ENCODE data around the gene TFF1. TPM values are rescaled to one million over a fixed set of nuclear protein-coding genes. Genes with fewer than 3 reads are reported as not detected.
"Not testable (repeated sequence)": the region's sequence is repeated elsewhere in the genome, so short reads cannot be mapped to it uniquely, and the experiment has no call there.

TFF1 gene
- not detected for total RNA-seq
- long read RNA-seq: 0 reads

GRCh38 chr21:42366292-42367010 is at the start of gene TFF1:
Gene TFF1, minus strand, starts transcription at chr21:42366535. Its CDS starts 40 bp downstream, at chr21:42366495.
- no peak for ATAC-seq
- DNase-seq: no peak
- intact Hi-C loops (cut with DNase I): no loop called here

DNA sequence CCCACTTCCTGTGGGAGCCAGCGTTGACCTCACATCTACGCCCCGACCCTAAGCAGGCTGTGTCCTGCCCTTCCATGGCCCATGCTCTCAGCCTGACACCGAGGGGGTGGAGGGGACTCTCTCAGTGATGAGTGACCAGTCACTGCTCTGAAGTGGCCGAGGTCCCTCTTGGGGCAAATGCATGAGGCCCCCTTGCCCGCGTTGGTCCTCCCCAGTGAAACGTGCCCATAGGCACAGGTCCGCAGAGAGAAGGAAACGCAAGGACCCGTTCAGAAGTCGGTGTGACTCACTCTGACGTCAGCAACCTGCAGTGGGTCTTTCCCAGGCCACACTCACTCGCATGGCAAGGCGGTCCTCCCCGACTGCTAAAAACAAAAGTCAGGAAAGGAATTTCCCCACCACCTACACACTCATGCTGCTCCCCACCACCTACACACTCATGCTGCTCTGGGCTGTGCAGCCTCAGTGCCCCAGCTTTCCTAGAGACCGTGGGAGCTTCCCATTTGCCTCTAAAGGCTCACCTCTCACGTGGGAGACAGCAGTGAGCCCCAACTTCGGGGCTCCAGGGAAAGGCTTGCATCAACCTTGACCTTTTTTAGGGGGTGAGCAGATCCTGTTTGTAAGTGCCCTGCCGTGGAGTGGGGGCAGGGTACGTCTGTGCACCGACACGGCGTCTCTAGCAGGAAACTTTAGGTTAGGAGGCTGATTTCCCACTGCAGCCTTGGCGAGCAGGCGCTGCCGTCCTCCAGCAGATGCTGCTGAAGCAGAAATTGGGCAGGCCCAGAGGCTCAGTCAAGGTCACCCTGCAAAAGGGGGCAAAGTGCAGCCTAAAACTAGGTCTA is 48.8 kb upstream of the TFF1 start:
- peak in 1 of 2 donors; percentile 27 for ATAC-seq
- DNase-seq: peak; percentile 33
- intact Hi-C loops (cut with DNase I): no loop called here

GRCh38 chr21:42414553-42414927 is 48.2 kb upstream of the TFF1 start:
- intact Hi-C loops (cut with DNase I): no loop called here
- ATAC-seq (no peak), DNase-seq (no peak)

DNA sequence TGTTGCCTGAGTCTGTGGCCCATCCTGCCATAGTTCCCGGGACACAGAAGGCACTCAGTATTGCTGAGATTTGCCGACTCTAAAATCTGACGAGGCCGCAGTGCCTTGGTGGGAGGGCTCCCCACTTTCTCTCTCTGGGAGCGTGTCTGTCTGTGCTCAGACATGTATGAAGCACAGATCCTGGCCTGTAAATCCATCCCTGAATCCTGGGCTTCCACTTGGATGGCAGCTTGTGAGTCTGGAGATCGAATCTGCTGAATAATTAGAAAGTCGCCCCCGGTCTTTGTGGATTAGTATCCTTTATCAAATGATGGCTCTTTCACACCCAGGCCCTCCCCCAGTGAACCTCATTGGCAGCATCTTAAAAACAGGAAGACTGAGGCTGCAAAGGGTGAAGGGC is 47.7 kb upstream of the TFF1 start:
- intact Hi-C loops (cut with DNase I): no loop called here
- ATAC-seq (no peak), DNase-seq (no peak)

DNA sequence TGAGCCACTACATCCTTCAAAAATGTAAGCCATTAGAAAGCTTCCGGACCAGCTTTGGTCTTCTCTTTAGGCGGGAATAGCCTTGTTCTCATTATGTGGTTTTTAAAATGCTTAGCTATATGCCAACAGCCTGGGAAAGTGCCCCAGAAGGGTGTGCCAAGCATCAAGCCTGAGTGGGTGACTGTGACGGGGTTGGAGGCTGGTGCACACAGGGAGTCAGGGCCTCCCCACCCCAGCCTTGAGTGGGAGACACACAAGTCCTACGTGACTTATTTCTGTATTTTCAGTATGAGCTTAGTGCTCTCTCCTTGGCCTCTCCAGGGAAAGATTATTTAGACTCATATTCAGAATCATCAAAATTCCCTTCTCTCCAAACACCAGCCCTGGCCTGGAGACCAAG is 47.2 kb upstream of the TFF1 start:
- ATAC-seq (no peak), DNase-seq (no peak)
- intact Hi-C loops (cut with DNase I): no loop called here

GRCh38 chr21:42413093-42413492 is 46.8 kb upstream of the TFF1 start:
- DNase-seq (no peak), ATAC-seq (no peak)
- intact Hi-C loops (cut with DNase I): no loop called here

DNA sequence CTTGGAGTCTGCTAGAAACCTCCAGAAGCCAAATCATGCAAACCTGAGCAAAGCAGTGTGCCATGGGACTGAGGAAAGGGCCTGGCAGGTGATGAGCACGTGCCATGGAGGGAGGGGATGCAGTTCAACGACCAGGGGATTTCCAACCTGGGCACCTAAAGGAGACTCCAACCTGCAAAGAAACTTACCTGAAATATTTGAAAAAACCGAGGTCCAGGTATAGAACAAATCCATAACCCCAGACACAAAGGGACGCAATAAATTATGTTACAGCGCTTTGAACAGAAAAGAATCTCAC is 46.2 kb upstream of the TFF1 start:
- DNase-seq: no peak

DNA sequence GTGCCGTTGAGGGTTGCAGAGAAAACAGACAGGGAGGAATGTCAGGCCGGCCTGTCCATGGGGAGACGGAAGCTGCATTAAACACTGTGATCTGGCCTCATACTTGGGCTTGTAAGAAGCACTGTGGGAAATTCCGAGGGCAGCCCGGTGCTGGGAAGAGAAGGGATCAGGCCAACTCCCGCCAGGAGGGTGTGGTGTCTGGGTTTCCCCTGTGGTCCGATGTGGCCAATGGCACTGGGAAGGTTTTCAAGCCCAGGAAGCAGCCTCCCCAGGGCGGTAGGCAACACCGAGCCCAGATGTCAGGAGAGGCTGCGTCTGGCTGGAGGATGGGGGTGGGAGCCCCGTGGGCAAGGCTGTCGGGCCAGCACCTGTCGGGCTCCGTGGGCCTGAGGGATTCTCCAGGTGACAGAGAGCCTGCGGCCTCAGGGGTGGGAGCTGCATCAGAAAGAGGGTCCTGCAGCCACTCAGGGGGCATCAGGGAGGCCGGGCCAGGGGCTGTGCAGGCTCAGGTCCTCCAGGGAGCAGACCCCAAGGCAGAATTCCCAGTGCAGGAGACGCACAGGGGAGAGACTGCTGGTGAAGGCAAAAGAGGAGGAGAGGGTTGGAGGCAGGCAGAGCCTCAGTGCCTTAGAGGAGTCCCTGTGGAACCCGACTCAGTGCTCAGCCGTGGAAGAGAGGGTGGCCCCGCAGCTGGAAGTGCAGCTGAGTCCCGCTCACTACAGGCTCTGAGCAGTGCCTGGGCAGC is 45.7 kb upstream of the TFF1 start:
- no peak for ATAC-seq

More for the DNA sequence above, 46.2 kb upstream of the TFF1 start:
- ATAC-seq: no peak
- intact Hi-C loops (cut with DNase I): no loop called here

DNA sequence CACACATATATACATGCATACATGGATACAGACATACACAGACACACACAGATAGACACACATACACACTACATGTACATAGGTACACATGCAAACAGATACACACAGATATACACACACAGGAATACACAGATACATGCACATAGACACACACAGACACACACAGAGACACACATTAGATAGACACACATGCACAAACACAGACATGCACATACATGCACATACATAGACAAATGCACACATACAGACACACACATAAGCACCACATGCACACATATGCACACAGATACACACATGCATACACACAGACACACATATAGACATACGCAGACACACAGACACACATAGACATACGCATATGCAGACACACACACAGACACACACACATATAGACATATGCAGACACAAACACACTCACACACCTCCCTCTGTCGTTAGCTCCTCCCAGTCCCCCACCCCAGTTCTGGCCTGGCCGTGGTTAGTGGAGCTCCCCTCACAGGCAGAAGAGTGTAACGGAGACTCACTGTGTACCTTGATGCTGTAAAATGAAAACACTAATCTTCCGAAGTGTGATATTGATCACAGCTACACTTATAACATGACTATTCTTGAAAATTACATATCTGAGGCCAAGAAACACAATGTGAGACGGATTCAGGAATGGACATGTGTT is 45.0 kb upstream of the TFF1 start:
- no peak for ATAC-seq
- intact Hi-C loops (cut with DNase I): no loop called here

More for the DNA sequence above, 45.7 kb upstream of the TFF1 start:
- intact Hi-C loops (cut with DNase I): no loop called here
- no peak for DNase-seq

GRCh38 chr21:42409366-42409765 is 43.0 kb upstream of the TFF1 start:
- DNase-seq (no peak), ATAC-seq (no peak)
- intact Hi-C loops (cut with DNase I): no loop called here

More for the DNA sequence above, 45.0 kb upstream of the TFF1 start:
- no peak for DNase-seq

DNA sequence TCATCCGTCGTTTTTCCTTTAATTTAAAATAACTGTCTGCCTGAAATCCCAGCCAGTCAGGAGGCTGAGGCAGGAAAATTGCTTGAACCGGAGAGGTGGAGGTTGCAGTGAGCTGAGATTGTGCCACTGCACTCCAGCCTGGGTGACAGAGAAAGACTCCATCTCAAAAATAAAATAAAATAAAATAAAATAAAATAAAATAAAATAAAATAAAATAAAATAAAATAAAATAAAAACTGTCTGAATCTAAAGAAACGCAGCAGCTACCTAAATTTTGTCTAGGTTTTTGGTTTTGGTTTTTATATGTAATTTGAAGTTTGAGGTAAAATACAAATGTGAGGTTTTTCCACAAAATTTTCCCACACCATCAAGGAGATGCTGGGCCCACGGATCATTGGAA is 42.4 kb upstream of the TFF1 start:
- ATAC-seq; intact Hi-C loops (cut with DNase I); DNase-seq: not testable (repeated sequence)

GRCh38 chr21:42407476-42407875 is 41.1 kb upstream of the TFF1 start:
- intact Hi-C loops (cut with DNase I): no loop called here
- no peak for DNase-seq
- ATAC-seq: no peak

GRCh38 chr21:42406866-42407265 is 40.5 kb upstream of the TFF1 start:
- no peak for DNase-seq
- no peak for ATAC-seq
- intact Hi-C loops (cut with DNase I): no loop called here

- DNase-seq (no peak), ATAC-seq (peak in 1 of 2 donors; percentile 33)
- intact Hi-C loops (cut with DNase I): no loop called here
Observed at GRCh38 chr21:42406201-42406621, 39.9 kb upstream of the TFF1 start.

DNA sequence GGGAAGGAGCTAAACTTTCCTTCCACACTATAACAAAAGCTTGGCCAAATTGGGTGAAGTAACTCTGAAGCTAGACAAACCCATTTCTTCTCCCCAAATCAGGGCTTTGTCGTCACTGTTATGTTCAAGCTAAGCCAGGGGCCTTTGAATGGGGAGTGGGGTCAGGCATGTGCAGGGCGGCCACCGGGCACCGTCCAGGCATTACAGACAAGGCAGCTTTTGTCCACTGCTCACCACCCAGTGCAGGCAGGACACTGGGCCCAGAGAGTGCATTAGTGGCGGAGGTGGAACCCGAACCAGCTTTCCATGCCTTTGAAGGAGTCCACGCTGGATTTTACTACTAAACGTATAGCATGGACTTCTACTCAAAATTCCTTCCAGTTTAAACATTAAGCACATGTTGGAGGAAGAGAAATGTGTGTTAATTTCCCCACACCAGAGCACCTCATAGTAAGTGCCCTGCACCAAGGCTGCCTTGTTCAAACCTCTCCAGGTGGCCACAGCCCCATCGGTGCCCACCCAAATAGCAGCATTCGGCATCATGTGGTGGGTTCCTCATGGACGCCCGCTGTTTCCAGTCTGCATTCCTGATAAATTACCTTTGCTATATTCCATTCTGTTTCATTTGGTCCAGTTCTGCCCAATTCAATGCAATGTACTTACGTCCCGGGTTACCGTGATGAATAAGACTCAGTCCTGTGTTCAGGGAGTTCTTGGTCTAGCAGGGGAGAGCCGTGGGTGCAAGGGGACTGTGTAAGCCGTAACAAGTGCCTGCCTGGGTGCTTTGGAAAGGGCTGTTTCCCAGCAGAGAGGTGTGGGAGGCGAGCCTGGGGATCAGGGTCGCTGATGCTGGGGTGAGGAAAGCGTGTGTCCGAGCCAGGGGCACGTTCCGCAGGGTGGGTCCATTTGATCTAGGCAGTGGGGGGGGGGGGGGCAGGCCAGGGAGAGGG is 39.0 kb upstream of the TFF1 start:
- intact Hi-C loops (cut with DNase I): no loop called here
- ATAC-seq (no peak), DNase-seq (no peak)

GRCh38 chr21:42404539-42404938 is 38.2 kb upstream of the TFF1 start:
- intact Hi-C loops (cut with DNase I): no loop called here
- no peak for DNase-seq

GRCh38 chr21:42403611-42404231 is 37.4 kb upstream of the TFF1 start, which contains the start of gene UBASH3A:
Gene UBASH3A, plus strand, starts transcription at chr21:42403902. Its CDS starts 44 bp downstream, at chr21:42403946.
- intact Hi-C loops (cut with DNase I): no loop called here
- no peak for DNase-seq
- ATAC-seq: peak; percentile 38 to 41

More at GRCh38 chr21:42404539-42404938, 38.2 kb upstream of the TFF1 start:
- ATAC-seq: no peak

GRCh38 chr21:42401820-42402251 is 35.5 kb upstream of the TFF1 start:
- intact Hi-C loops (cut with DNase I): no loop called here
- ATAC-seq: no peak

More at GRCh38 chr21:42401820-42402251, 35.5 kb upstream of the TFF1 start:
- no peak for DNase-seq
